DND-41 (cell line): ENCODE measurements around the gene SORBS1.

Experiments used
- CTCF ChIP-seq: IDR thresholded peaks from 2 replicates; pipeline ENCODE4 v1.5.1; 2012; ENCODE audit warnings: borderline replicate concordance, low read length, moderate library complexity, mild to moderate bottlenecking; ENCODE audit not compliant: poor library complexity, severe bottlenecking; ENCODE audit errors: extremely low read depth
- EZH2 ChIP-seq: IDR thresholded peaks from 3 replicates; pipeline ENCODE4 v1.6.1; 2012; ENCODE audit warnings: borderline replicate concordance, low read depth, mild to moderate bottlenecking, moderate library complexity, low read length, inconsistent platforms; ENCODE audit not compliant: severe bottlenecking

GRCh38 chr10:95404462-95404858, 156.7 kb downstream of the SORBS1 start:
- TF ChIP-seq CTCF (no peak), EZH2 (no peak)
